HG02763 (cell line): ENCODE measurements around the gene NOS1AP.
"Not testable (repeated sequence)": the region's sequence is repeated elsewhere in the genome, so short reads cannot be mapped to it uniquely, and the experiment has no call there.

Experiments used
- ATAC-seq: cut with Tn5 transposase; IDR thresholded peaks from one replicate; pipeline ENCODE4 v1.9.1; 2021; ENCODE audit warnings: mild to moderate bottlenecking, moderate library complexity; ENCODE audit not compliant: unreplicated experiment

NOS1AP gene

DNA sequence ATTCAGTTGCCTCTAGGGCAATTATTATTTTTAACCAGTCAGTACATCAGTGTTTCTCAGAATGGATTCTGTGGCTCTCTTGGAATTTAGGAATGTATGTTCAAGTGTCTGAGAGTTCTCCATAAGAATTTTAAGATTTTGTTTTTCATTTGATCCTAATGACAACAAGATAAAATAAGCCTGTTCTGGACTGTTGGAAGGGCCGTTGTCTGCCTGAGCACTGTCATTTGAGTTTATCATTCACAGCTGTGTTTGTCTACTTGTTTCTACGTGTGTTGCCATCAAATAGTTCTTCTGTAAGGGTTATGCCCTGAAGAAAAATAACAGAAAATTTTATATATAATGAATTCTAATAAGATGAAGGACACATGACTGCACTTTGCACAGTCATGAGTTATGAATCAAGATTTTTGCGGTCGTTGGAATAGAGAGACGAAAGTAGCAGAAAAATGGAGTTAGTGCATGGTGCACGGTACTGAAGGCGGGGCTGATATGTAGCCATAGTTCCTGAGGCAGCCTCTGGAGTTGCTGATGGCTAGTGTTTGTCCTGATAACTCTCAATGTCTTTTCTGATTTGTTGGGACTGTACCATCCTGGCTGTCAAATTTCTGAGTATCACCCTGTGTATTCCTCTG, 92.5 kb downstream of the NOS1AP start:
- no peak for ATAC-seq

DNA sequence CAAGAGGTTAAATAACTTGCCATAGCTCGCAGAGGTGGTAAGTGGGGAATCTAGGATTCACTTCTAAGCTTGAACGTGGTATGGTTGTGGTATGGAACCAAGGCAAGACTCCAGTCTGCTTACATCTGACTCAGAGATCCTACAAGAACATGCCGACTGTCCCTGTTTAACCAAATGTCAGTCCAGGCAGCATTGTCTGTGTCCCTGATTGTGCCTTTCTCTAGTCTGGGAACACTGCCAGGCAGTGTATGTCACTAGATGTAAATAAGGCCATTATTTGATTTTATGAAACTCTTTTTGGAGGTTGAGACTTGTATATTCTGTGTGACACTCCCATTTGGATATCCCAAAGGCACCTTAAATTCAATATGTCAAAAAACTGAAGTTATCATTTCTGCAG, 96.0 kb downstream of the NOS1AP start:
- ATAC-seq: no peak

GRCh38 chr1:162166917-162167615, 97.6 kb downstream of the NOS1AP start:
- ATAC-seq: no peak

- no peak for ATAC-seq
Measured at GRCh38 chr1:162168261-162168660, 98.8 kb downstream of the NOS1AP start.

DNA sequence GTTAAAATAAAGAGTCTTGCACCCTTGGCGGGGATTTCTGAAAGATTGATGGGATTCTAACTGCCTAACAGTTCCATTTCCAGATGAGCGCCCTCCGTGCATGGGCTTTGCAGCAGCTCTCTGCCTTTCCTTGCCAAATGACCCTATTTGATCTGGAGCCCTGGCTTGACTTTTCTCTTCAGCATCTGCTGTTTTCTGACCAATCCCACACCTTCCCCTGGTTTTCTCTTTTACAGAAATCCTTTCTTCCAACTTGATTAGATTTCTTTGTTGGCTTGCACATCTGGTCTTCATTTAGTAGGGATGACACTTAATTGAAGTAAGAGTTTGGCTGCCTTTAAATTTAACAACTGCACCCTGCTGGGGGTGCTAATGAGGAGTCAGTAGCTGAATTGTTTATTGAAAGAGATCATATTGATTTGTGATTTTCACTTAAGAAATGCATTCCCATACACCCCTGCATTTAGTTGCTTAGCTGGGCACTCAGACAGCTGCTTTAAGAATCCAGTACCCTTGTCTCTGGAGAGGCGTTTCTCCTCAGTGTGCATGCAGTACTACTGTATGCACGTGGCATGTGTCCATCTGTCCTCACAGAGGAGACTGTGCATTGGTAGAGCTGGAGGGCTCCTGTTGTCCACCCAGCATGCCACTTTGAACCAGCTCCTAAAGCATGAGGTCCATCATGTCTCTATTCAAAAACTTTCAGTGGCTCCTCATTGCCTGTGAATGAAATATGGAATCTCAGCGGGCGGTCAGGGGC, 99.7 kb downstream of the NOS1AP start:
- ATAC-seq: no peak

GRCh38 chr1:162171111-162171510, 101.6 kb downstream of the NOS1AP start:
- ATAC-seq: no peak

DNA sequence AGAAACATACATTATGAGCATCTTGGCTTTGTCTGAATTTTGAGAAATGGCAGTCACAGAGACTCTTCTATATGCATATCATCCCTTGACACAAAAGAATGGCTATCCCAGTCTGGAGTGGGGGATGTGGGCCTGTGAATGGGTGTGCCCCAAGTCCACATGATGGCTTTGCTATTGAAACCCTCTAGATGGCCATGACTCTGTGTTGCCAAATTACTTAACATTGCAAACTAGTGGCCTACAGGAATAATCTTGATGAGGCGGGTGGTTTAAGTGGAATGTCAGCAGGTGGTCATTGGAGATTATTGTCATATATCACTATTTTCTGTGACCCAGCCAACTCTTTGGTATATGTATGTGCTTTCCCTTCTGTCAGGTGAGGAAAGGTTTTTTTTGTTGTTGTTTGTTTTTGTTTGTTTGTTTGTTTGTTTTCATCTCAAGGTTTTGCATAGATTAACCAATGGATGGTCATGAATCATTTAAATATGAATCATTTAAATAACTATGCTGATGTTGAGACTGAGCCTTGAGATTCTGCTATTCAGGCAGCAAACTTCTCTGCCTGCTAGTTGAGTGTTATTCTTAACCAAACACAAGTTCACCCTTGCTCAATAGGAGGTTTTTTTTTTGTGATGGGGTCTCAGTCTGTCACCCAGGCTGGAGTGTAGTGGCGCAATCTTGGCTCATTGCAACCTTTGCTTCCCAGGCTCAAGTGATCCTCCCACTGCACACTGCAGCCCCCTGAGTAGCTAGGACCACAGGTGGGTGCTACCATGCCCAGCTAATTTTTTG, 103.0 kb downstream of the NOS1AP start:
- ATAC-seq: no peak

GRCh38 chr1:162173607-162174006, 104.1 kb downstream of the NOS1AP start:
- ATAC-seq: not testable (repeated sequence)

DNA sequence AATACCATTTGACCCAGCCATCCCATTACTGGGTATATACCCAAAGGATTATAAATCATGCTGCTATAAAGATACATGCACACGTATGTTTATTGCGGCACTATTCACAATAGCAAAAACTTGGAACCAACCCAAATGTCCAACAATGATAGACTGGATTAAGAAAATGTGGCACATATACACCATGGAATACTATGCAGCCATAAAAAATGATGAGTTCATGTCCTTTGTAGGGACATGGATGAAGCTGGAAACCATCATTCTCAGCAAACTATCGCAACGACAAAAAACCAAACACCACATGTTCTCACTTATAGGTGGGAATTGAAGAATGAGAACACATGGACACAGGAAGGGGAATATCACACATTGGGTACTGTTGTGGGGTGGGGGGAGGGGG, 104.5 kb downstream of the NOS1AP start:
- ATAC-seq: not testable (repeated sequence)

DNA sequence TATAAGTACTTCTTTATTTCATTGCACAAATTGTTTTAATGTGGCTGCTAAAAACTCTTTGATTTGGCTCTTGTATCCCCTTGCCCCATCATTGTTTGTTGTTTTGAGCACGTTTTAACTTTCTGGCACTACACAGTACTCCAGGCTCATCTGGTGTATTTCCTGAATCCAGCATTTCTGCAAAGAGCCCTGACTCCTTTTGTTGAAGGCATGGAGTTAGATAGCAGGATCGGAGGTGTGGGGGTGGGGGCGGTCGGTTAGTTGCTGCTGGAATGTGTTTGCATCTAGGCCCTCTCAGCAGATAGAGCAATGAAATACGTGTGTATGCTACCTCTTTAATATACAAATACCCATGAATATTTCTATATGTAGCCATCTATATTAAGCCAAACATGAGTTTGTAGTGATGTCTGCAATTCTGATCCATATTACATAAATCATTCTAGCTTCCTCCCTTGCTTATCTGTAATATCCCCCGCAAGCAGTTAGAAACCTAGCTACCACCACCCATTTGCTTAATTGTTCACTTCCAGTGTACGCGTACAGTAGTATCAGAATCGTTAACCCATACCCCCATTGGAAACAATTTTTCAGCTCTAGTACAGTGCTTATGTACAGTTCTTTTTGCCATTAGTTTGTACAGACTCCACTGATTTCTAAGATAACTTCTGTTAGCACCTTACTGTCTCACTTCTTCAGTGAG, 106.0 kb downstream of the NOS1AP start:
- no peak for ATAC-seq

GRCh38 chr1:162177126-162177525, 107.6 kb downstream of the NOS1AP start:
- ATAC-seq: no peak

DNA sequence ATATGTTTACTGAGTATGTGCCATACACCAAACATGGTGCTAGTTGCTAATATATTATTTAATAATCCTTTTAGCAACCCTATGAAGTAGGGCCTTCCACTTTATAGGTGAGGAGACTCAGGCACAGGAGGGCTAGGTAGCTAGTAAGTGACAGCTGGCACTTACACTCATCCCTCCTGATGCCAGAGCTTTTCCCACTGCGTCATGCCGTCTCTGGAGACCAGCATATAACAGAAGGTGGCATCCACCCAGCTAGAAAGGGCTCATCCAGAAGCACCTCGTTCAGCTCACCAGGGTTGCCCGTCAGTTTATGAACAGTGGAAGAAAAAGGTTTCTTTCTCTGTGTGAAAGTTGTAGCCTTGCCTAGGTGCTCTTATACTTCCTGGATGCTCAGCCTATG, 108.9 kb downstream of the NOS1AP start:
- ATAC-seq: no peak

- ATAC-seq: no peak
Measured at GRCh38 chr1:162179121-162179520, 109.6 kb downstream of the NOS1AP start.

- ATAC-seq: no peak
Measured at GRCh38 chr1:162180813-162181212, 111.3 kb downstream of the NOS1AP start.

- no peak for ATAC-seq
Measured at GRCh38 chr1:162182090-162182489, 112.6 kb downstream of the NOS1AP start.

- no peak for ATAC-seq
Measured at GRCh38 chr1:162185314-162186025, 116.0 kb downstream of the NOS1AP start.

GRCh38 chr1:162186026-162186374, 116.5 kb downstream of the NOS1AP start:
- ATAC-seq: no peak

DNA sequence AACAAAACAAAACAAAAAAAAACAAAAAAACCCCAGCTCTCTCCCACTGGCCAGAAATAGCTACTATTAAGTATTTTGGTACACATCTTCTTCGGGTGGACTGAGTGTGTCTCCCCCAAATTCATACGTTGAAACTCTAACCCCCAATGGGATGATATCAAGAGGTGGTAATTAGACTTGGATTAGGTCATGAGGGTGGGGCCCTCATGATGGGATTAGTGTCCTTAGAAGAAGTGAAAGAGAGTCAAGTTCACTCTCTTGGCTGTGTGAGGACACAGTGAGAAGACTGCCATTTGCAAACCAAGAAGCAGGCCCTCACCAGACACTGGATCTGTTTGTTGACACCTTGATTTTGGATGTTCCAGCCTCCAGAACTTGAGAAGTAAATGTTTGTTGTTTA, 116.9 kb downstream of the NOS1AP start:
- no peak for ATAC-seq

DNA sequence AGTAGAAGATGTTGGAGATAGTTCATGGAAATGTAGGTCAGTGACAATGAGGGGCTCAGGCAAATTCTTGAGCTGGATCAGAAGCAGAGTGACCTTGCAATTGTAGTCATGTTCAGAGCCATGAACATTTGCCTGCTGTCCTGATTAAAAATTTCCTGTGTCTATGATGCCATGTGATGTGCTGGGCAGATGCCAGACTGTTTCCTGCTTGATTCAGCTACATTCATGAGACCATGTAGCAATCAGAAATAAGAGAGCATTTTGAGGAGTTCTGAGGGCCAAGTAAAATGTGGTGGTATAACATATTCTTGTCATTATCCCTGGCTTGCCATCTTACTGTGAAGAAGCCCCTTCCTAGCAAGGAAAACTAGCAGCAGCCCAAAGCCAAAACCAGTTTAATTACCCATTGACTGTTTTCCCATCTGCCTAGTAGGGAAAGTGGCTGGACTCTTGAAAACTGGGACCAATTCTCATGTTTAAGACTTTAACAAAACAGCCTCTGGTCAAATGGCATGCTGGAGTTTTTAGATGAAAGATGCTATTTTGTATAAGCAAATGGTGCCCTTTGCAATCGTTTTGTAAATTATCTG, 118.3 kb downstream of the NOS1AP start:
- ATAC-seq: no peak

- no peak for ATAC-seq
Measured at GRCh38 chr1:162189345-162189744, 119.9 kb downstream of the NOS1AP start.
